Measurements from ENCODE around the gene NXPH2. TPM values are rescaled to one million over a fixed set of nuclear protein-coding genes. Genes with fewer than 3 reads are reported as not detected.

Gene NXPH2
- total RNA-seq, 1 experiment from 2014 or later, result not detected

DNA sequence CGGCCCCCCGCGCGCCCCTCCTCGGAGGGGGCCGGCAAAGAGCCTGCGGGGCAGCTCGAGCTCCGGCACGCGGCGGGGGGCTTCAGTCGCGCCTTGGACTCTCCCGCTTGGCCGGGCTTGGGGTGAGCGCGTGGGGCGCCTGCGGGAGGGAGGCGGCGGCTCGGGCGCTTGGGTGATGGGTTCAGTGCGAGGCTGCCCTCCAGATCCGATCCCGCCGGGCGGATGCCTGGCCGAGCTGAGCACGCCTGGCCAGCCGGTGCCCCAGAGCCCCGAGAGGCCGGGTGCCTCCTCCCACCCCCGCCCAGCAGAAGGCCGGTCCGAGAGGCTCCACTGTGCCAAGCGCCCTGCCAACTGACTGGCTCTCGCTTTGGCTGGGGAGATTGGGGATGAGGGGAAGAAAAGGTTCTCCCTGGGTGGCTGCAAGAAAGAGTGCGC, 273 bp upstream of the NXPH2 start:
- peaks cover 44% of the 10 kb centered on the region for H3K27me3 Mint-ChIP-seq (ENCODE audit: insufficient read depth, unreplicated experiment)
- BruUV-seq (replicated peaks), result no TSS peak
- ChIA-PET CTCF (no interaction called here), POLR2A (no interaction called here)
- no peak overlapping the region for H3K4me3 Mint-ChIP-seq (ENCODE audit: unreplicated experiment)
- intact Hi-C loops (cut with micrococcal nuclease), result no loop called here
- no peak overlapping the region for H3K27ac Mint-ChIP-seq (ENCODE audit: low read depth, unreplicated experiment)
- no peaks in the 10 kb centered on the region for H3K4me1 Mint-ChIP-seq (ENCODE audit: insufficient read depth, unreplicated experiment)
- H3K9me3 Mint-ChIP-seq (ENCODE audit: unreplicated experiment), result no peaks in the 10 kb centered on the region
- H3K36me3 Mint-ChIP-seq (ENCODE audit: insufficient read depth, unreplicated experiment), result no peaks in the 10 kb centered on the region
- DNase-seq (ENCODE audit: unreplicated experiment), result no peak
- TF ChIP-seq, protein P1, sequence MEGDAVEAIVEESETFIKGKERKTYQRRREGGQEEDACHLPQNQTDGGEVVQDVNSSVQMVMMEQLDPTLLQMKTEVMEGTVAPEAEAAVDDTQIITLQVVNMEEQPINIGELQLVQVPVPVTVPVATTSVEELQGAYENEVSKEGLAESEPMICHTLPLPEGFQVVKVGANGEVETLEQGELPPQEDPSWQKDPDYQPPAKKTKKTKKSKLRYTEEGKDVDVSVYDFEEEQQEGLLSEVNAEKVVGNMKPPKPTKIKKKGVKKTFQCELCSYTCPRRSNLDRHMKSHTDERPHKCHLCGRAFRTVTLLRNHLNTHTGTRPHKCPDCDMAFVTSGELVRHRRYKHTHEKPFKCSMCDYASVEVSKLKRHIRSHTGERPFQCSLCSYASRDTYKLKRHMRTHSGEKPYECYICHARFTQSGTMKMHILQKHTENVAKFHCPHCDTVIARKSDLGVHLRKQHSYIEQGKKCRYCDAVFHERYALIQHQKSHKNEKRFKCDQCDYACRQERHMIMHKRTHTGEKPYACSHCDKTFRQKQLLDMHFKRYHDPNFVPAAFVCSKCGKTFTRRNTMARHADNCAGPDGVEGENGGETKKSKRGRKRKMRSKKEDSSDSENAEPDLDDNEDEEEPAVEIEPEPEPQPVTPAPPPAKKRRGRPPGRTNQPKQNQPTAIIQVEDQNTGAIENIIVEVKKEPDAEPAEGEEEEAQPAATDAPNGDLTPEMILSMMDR (IDR thresholded peaks at IDR 0.05; ENCODE audit: unreplicated experiment), result no peak

DNA sequence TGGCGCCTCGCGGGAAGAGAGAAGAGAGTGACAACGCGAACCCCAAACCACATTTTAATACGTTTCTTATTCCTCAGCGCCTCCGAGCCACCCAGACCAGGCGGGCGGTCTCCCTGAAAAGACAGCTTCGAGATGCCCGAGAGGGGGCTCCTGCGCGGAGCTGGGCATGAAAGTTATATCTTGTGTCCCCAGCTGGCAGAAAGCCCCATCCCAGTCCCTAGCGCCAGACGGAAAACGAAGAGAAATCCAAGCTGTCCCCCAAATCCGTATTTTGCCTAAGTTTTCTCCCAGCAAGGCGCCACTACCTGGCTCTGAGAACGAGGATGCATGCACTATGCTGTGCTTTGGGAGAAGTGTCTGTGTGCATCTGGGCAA, 797 bp downstream of the NXPH2 start:
- no TSS peak for BruUV-seq (replicated peaks)
- TF ChIP-seq, protein P1 (IDR thresholded peaks at IDR 0.05; ENCODE audit: unreplicated experiment), result no peak
- no peaks in the 10 kb centered on the region for H3K9me3 Mint-ChIP-seq (ENCODE audit: unreplicated experiment)
- no peak overlapping the region for H3K27ac Mint-ChIP-seq (ENCODE audit: low read depth, unreplicated experiment)
- intact Hi-C loops (cut with micrococcal nuclease), result no loop called here
- H3K4me3 Mint-ChIP-seq (ENCODE audit: unreplicated experiment), result no peak overlapping the region
- no peaks in the 10 kb centered on the region for H3K36me3 Mint-ChIP-seq (ENCODE audit: insufficient read depth, unreplicated experiment)
- no peaks in the 10 kb centered on the region for H3K4me1 Mint-ChIP-seq (ENCODE audit: insufficient read depth, unreplicated experiment)
- H3K27me3 Mint-ChIP-seq (ENCODE audit: insufficient read depth, unreplicated experiment), result peaks cover 44% of the 10 kb centered on the region
- CTCF ChIA-PET, result interaction anchor here (0.8 to 2.8 kb wide), 2 partner anchors 8 to 142 kb away, joined by 4 to 21 read pairs; no protein-coding TSS in a partner anchor
- DNase-seq (ENCODE audit: unreplicated experiment), result no peak
- POLR2A ChIA-PET, result no interaction called here

DNA sequence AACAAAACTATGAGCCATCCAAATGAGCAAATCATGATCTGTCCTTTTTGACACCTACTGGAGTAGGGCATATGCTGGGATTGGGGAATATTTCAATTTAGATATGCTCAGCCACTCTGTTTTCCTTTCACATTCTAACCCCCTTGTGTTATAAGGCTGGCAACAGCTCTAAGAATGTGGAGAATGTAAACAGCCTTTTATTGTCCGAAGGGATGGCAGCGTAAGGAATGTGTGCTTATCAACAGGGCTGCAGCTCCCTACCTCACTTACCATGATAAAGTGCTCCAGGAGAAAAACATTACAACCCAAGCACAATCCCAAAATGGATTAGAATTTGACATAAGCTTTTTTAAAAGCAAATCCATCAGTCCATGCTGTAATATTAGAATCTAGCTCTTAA, 2.2 kb downstream of the NXPH2 start:
- no peaks in the 10 kb centered on the region for H3K4me1 Mint-ChIP-seq (ENCODE audit: insufficient read depth, unreplicated experiment)

DNA sequence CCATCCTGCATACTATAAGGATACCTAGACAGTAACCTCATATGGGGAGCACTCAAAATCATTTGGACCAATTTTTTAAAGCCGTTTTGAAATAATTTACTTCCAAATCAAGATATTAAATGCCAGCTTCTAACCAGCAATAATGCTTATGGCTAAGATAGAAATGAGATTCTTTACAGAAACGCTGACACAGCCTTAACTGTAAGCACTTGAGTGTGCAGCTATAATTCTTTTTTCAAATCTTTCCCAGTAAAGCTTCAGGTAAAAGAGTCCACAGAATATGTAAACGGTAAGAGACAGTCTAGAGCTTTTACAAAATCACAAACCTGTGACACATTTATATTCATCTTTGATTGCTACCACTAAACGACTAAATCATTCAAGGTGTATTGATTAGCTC, 4.5 kb downstream of the NXPH2 start:
- H3K9me3 Mint-ChIP-seq (ENCODE audit: unreplicated experiment), result no peaks in the 10 kb centered on the region
- POLR2A ChIA-PET, result interaction anchor here (0.6 kb wide), 1 partner anchor 273 kb away, joined by 4 read pairs; no protein-coding TSS in a partner anchor
- CTCF ChIA-PET, result interaction anchor here (0.5 to 1.7 kb wide), 7 partner anchors 11 to 864 kb away, joined by 3 to 12 read pairs (median 3); no protein-coding TSS in a partner anchor
- BruUV-seq (replicated peaks), result no TSS peak
- no peaks in the 10 kb centered on the region for H3K4me1 Mint-ChIP-seq (ENCODE audit: insufficient read depth, unreplicated experiment)
- intact Hi-C loops (cut with micrococcal nuclease), result no loop called here
- TF ChIP-seq, protein P1 (IDR thresholded peaks at IDR 0.05; ENCODE audit: unreplicated experiment), result no peak
- H3K27me3 Mint-ChIP-seq (ENCODE audit: insufficient read depth, unreplicated experiment), result peaks cover 46% of the 10 kb centered on the region
- no peak overlapping the region for H3K27ac Mint-ChIP-seq (ENCODE audit: low read depth, unreplicated experiment)
- no peak for DNase-seq (ENCODE audit: unreplicated experiment)
- H3K4me3 Mint-ChIP-seq (ENCODE audit: unreplicated experiment), result no peak overlapping the region
- no peaks in the 10 kb centered on the region for H3K36me3 Mint-ChIP-seq (ENCODE audit: insufficient read depth, unreplicated experiment)

More for the DNA sequence above, 2.2 kb downstream of the NXPH2 start:
- ChIA-PET CTCF (interaction anchor here (0.6 to 2.8 kb wide), 3 partner anchors 9 to 867 kb away, joined by 3 to 21 read pairs (median 4); no protein-coding TSS in a partner anchor), POLR2A (interaction anchor here (1.3 kb wide), 1 partner anchor 10 kb away, joined by 4 read pairs; no protein-coding TSS in a partner anchor)
- no peak for DNase-seq (ENCODE audit: unreplicated experiment)
- H3K4me3 Mint-ChIP-seq (ENCODE audit: unreplicated experiment), result no peak overlapping the region
- H3K36me3 Mint-ChIP-seq (ENCODE audit: insufficient read depth, unreplicated experiment), result no peaks in the 10 kb centered on the region
- H3K27me3 Mint-ChIP-seq (ENCODE audit: insufficient read depth, unreplicated experiment), result peaks cover 48% of the 10 kb centered on the region
- BruUV-seq (replicated peaks), result no TSS peak
- intact Hi-C loops (cut with micrococcal nuclease), result no loop called here
- H3K27ac Mint-ChIP-seq (ENCODE audit: low read depth, unreplicated experiment), result no peak overlapping the region
- TF ChIP-seq, protein P1 (IDR thresholded peaks at IDR 0.05; ENCODE audit: unreplicated experiment), result no peak
- H3K9me3 Mint-ChIP-seq (ENCODE audit: unreplicated experiment), result no peaks in the 10 kb centered on the region
